SK-N-MC (cell line): Measurements from ENCODE around the gene KRTAP20-3.

ENCODE experiments used
- DNase-seq: peaks from one replicate; pipeline ENCODE4 v3.0.0-alpha.2; 2011; ENCODE audit warnings: low read depth, low spot score
- H3K27ac ChIP-seq: fragments of 200-600 bp; sonication (generic); 2 replicates; pipeline ENCODE4 v1.5.1; 2016; ENCODE audit warnings: mixed run types
- H3K36me3 ChIP-seq: fragments of 200-600 bp; sonication (generic); 2 replicates; pipeline ENCODE4 v1.6.1; 2017; ENCODE audit warnings: antibody characterized with exemption, low read length, mixed read lengths; ENCODE audit not compliant: insufficient read depth
- H3K4me3 ChIP-seq: fragments of 200-600 bp; sonication (generic); 2 replicates; pipeline ENCODE4 v1.5.1; 2016
- H3K9ac ChIP-seq: fragments of 200-600 bp; sonication (generic); 2 replicates; pipeline ENCODE4 v1.8.0; 2017; ENCODE audit warnings: mixed run types, mixed read lengths; ENCODE audit not compliant: insufficient read length
- H3K9me3 ChIP-seq: fragments of 200-600 bp; sonication (generic); 2 replicates; pipeline ENCODE4 v1.6.1; 2017; ENCODE audit warnings: low read depth, mild to moderate bottlenecking, antibody characterized with exemption, low read length, moderate library complexity, mixed read lengths
- EZH2 ChIP-seq: fragments of 200-600 bp; sonication (generic); IDR thresholded peaks from one replicate; pipeline ENCODE4 v1.6.1; 2017; ENCODE audit warnings: antibody characterized with exemption
- FOXP2 ChIP-seq: optimal IDR thresholded peaks from 2 replicates; pipeline ENCODE3; 2011; ENCODE audit warnings: mild to moderate bottlenecking, moderate library complexity; ENCODE audit not compliant: insufficient read depth; ENCODE audit errors: extremely low read length, control extremely low read depth
- POLR2AphosphoS5 ChIP-seq: IDR thresholded peaks from 2 replicates; pipeline ENCODE4 v1.6.1; 2012; ENCODE audit warnings: mild to moderate bottlenecking, low read depth, low read length, borderline replicate concordance

Gene KRTAP20-3

GRCh38 chr21:30672985-30673650, 30.5 kb downstream of the KRTAP20-3 start:
- Histone ChIP-seq H3K9ac (no peak overlapping the region), H3K36me3 (no peaks in the 10 kb centered on the region), H3K4me3 (no peak overlapping the region), H3K9me3 (no peaks in the 10 kb centered on the region), H3K27ac (no peak overlapping the region)
- no peak for DNase-seq
- TF ChIP-seq POLR2AphosphoS5 (no peak), FOXP2 (no peak), EZH2 (no peak)

- TF ChIP-seq EZH2, result no peak
- TF ChIP-seq FOXP2, result no peak
- no peak for TF ChIP-seq POLR2AphosphoS5
- Histone ChIP-seq H3K4me3 (no peak overlapping the region), H3K27ac (no peak overlapping the region), H3K9ac (no peak overlapping the region), H3K36me3 (no peaks in the 10 kb centered on the region), H3K9me3 (no peaks in the 10 kb centered on the region)
- DNase-seq, result no peak
Observed at GRCh38 chr21:30674312-30674711, 31.6 kb downstream of the KRTAP20-3 start.

GRCh38 chr21:30676737-30677136, 34.1 kb downstream of the KRTAP20-3 start:
- no peaks in the 10 kb centered on the region for H3K36me3 ChIP-seq
- no peak overlapping the region for H3K27ac ChIP-seq
- H3K4me3 ChIP-seq, result no peak overlapping the region
- no peaks in the 10 kb centered on the region for H3K9me3 ChIP-seq
- DNase-seq, result no peak
- TF ChIP-seq FOXP2, result no peak
- TF ChIP-seq POLR2AphosphoS5, result no peak
- TF ChIP-seq EZH2, result no peak
- no peak overlapping the region for H3K9ac ChIP-seq

- H3K36me3 ChIP-seq, result no peaks in the 10 kb centered on the region
- no peak for TF ChIP-seq EZH2
- TF ChIP-seq POLR2AphosphoS5, result no peak
- no peak for TF ChIP-seq FOXP2
- H3K4me3 ChIP-seq, result no peak overlapping the region
- no peak overlapping the region for H3K27ac ChIP-seq
- no peaks in the 10 kb centered on the region for H3K9me3 ChIP-seq
- H3K9ac ChIP-seq, result no peak overlapping the region
- no peak for DNase-seq
Observed at GRCh38 chr21:30680586-30680985, 37.9 kb downstream of the KRTAP20-3 start.

- no peaks in the 10 kb centered on the region for H3K9me3 ChIP-seq
- DNase-seq, result no peak
- no peak for TF ChIP-seq FOXP2
- TF ChIP-seq EZH2, result no peak
- TF ChIP-seq POLR2AphosphoS5, result no peak
- H3K27ac ChIP-seq, result no peak overlapping the region
- no peak overlapping the region for H3K9ac ChIP-seq
- H3K4me3 ChIP-seq, result no peak overlapping the region
- H3K36me3 ChIP-seq, result no peaks in the 10 kb centered on the region
Observed at GRCh38 chr21:30684506-30684905, 41.8 kb downstream of the KRTAP20-3 start.

GRCh38 chr21:30689822-30690221, 47.2 kb downstream of the KRTAP20-3 start:
- Histone ChIP-seq H3K36me3 (no peaks in the 10 kb centered on the region), H3K27ac (no peak overlapping the region), H3K9ac (no peak overlapping the region), H3K4me3 (no peak overlapping the region), H3K9me3 (no peaks in the 10 kb centered on the region)
- no peak for TF ChIP-seq POLR2AphosphoS5
- no peak for TF ChIP-seq FOXP2
- TF ChIP-seq EZH2, result no peak
- no peak for DNase-seq
